ENCODE measurements around the gene CHKA. TPM values are rescaled to one million over a fixed set of nuclear protein-coding genes. Genes with fewer than 3 reads are reported as not detected.

The CHKA gene
- total and polyA plus RNA-seq, 8 donors: 20.9 to 227 (median 101) TPM

- Histone ChIP-seq H3K36me3 (no peaks in the 10 kb centered on the region), H3K9me3 (no peaks in the 10 kb centered on the region), H3K27ac (peak overlapping the region; percentile 85 to 95 (median 87)), H3K27me3 (no peaks in the 10 kb centered on the region), H3K4me3 (no peak overlapping the region), H3K4me1 (peaks cover 53 to 89% (median 74%) of the 10 kb centered on the region in 4 donors)
- intact Hi-C loops (cut with DNase I; ENCODE audit: low total_unique reads): no loop called here
- TF ChIP-seq EP300 (IDR thresholded peaks at IDR 0.05) (no peak), POLR2AphosphoS5 (IDR thresholded peaks at IDR 0.05) (peak; percentile 9 to 92 (median 87)), CTCF (IDR thresholded peaks at IDR 0.05) (no peak), POLR2A (IDR thresholded peaks at IDR 0.05) (no peak)
- 17 to 55% (median 30%) methylated on average over 5 to 15 of the region's 15 CpGs for WGBS, 5 donors
- peak; percentile 92 to 99 for DNase-seq
These were observed 24.9 kb upstream of the CHKA start for GRCh38 chr11:68146010-68146540.

DNA sequence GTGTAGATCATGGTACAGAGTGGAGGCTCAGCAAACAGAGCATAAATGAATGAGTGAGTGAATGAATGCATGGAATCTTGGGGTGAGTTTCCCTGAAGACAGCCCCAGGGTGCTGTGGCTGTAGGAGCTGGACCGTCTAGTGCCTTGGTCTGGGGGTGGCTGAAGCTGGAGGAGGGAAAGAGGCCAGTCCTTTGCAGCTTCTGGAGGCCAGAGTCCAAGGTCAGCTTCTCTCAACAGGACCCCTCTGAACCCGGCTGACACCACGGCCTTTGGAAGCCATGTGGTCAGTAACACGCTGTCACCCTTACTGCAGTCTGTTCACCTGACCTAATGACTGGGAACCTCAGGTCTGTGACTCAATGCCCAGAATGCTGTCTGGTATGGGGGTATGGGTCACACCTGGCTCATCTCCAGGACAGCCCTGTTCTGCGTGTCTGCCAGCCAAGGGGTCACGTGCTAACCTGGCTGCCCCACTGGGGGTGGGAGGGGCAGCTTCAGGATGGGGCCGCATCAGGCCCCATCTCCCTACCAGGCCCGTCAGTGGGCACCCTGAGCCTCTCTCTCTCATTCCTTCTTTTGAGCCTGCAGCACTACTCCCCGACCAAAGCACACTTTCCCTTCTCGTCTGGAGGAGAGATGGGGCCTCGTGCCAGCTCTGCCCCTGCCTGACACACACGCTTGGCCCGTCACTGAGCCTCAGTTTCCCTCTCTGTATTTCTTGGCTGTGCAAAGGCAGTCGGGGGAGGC, 24.1 kb upstream of the CHKA start:
- H3K27ac ChIP-seq: peak overlapping the region; percentile 85 to 95 (median 87)

GRCh38 chr11:68143310-68143689, 22.1 kb upstream of the CHKA start:
- Histone ChIP-seq H3K27me3 (no peaks in the 10 kb centered on the region), H3K36me3 (no peaks in the 10 kb centered on the region), H3K4me3 (no peak overlapping the region), H3K27ac (peak overlapping the region in 4 of 5 donors; percentile 15 to 92 (median 76)), H3K9me3 (no peaks in the 10 kb centered on the region), H3K4me1 (peaks cover 47 to 81% (median 69%) of the 10 kb centered on the region in 4 donors)
- TF ChIP-seq POLR2A (IDR thresholded peaks at IDR 0.05) (no peak), CTCF (IDR thresholded peaks at IDR 0.05) (no peak), EP300 (IDR thresholded peaks at IDR 0.05) (no peak), POLR2AphosphoS5 (IDR thresholded peaks at IDR 0.05) (peak in 1 of 3 donors; percentile 29)
- intact Hi-C loops (cut with DNase I; ENCODE audit: low total_unique reads): no loop called here
- WGBS, 5 donors: 57 to 89% (median 70%) methylated on average over 4 of the region's 4 CpGs
- DNase-seq: no peak

More for the DNA sequence above, 24.1 kb upstream of the CHKA start:
- Histone ChIP-seq H3K9me3 (no peaks in the 10 kb centered on the region), H3K36me3 (no peaks in the 10 kb centered on the region), H3K27me3 (no peaks in the 10 kb centered on the region), H3K4me3 (no peak overlapping the region), H3K4me1 (peaks cover 47 to 90% (median 73%) of the 10 kb centered on the region in 4 donors)
- peak in 1 of 2 donors; percentile 58 for DNase-seq
- intact Hi-C loops (cut with DNase I; ENCODE audit: low total_unique reads): no loop called here
- WGBS, 5 donors: 49 to 65% (median 60%) methylated on average over 14 of the region's 14 CpGs
- no peak for TF ChIP-seq CTCF (IDR thresholded peaks at IDR 0.05)

- peak in 1 of 2 donors; percentile 68 for DNase-seq
These were observed 21.5 kb upstream of the CHKA start for GRCh38 chr11:68142441-68143309.

More at GRCh38 chr11:68142441-68143309, 21.5 kb upstream of the CHKA start:
- TF ChIP-seq CTCF (IDR thresholded peaks at IDR 0.05) (no peak), EP300 (IDR thresholded peaks at IDR 0.05) (no peak), POLR2AphosphoS5 (IDR thresholded peaks at IDR 0.05) (no peak), POLR2A (IDR thresholded peaks at IDR 0.05) (no peak)
- 63 to 81% (median 67%) methylated on average over 10 to 16 of the region's 16 CpGs for WGBS, 5 donors
- Histone ChIP-seq H3K4me3 (no peak overlapping the region), H3K27ac (peak overlapping the region; percentile 69 to 92 (median 80)), H3K27me3 (no peaks in the 10 kb centered on the region), H3K36me3 (no peaks in the 10 kb centered on the region), H3K4me1 (peaks cover 51 to 82% (median 69%) of the 10 kb centered on the region in 4 donors), H3K9me3 (no peaks in the 10 kb centered on the region)
- intact Hi-C loops (cut with DNase I; ENCODE audit: low total_unique reads): no loop called here

Measured in stomach (tissue), 9 donors.